GM21825 (cell line): ENCODE data around the gene TNFSF13.

Experiments used
- ATAC-seq: cut with Tn5 transposase; IDR thresholded peaks from one replicate; pipeline ENCODE4 v1.9.1; 2021; ENCODE audit warnings: mild to moderate bottlenecking, moderate library complexity; ENCODE audit not compliant: unreplicated experiment

The TNFSF13 gene

DNA sequence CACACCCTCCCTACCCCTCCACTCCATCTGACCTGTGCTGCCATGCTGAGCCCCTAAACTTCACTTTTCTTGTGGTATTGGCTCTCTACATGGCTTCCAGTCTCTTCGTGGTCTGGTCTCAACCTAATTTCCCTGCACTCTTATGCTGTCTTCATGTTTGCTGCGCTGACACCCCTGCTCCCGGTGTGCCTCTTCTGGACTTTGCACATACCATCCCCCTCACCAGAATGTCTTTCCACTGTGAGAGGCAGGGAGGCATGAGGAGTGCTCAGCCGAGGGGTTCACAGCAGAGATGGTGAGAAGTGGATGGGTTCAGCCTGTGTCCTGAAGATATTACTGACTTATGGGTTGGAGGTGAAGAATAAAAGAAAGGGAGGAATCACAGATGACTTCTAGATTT lies 7.2 kb upstream of the TNFSF13 start:
- ATAC-seq, result no peak

DNA sequence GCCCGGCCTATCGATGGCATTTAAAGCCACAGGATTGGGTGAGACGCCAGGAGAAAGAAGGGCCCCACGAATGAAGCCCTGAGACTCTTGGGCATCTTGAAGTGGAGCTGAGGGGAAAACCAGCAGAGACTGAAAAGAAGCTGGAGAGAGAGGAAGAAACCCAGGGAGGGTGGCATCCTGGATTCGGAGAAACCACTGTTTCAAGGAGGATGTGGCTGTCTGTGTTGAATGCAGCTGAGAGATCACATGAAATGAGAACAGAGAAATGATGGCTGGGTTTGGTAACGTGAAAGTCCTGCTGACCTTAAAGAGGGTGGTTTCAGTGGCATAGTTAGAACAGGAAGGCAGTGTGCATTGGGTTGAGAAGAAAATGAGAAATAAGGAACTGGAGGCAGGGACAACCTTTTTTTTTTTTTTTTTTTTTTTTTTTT lies 5.9 kb upstream of the TNFSF13 start:
- ATAC-seq, result peak; percentile 61

DNA sequence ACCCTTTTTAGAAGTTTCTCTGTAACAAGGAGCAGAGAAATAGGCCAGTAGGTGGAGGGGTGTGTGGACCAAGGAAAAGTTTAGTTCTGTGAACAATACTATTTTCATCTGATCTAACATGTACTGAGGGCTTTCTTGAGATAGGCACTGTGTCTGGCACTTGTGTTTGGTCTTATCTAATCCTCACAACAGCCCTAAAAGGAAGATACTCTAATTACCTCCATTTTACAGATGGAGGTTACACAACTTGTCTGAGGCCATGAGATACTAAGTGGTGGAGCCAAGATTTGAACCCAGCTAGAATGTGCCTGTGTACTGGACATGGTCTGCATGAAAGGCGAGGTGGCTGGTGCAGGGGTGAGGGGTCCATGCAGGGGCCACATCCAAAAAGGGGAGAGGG lies 5.2 kb upstream of the TNFSF13 start:
- ATAC-seq, result no peak

DNA sequence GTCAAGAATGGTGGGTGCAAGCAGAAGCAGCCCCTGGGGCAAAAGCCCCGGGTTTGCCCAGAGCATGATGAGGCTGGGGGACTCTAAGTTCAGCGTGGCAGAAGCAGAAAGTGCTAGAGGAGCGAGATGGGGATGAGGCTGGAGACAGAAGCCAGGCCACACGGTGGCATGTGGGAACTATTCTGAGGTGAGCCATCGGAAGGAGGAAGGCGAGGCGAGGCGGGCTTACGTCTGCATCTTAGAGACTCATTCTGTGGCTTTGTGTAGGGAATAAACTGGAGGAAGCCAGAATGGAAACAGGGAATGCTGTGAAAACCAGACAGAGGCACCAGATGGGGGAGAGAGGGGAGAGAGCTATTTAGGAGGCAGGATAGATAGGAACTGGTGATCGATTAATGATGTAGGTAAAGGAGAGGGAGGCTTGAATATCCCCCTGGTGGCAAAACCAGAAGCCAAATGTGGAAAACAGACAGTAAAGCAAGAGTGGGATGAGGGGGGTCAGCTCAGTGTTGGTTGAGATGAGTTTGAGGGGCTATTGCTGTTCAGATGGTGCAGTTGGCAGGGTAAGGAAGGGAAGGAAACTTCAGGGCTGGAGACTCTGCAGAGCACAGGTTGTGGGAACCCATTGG lies 3.1 kb upstream of the TNFSF13 start:
- no peak for ATAC-seq

DNA sequence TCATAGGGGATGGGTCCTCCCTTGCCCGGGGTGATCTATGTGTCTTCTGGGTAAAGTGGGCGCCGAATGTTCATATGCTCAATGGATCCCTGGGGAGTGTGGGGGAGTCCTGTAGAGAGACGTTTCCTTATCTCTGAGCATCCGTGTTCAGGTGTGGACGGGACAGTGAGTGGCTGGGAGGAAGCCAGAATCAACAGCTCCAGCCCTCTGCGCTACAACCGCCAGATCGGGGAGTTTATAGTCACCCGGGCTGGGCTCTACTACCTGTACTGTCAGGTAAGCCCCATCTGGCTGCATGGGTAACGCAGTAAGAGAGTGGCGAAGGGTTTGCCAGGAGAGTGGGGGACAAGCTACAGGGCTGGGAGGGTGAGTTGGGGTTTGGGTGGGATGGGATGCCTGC lies 1.9 kb upstream of the TNFSF13 start:
- ATAC-seq, result no peak

DNA sequence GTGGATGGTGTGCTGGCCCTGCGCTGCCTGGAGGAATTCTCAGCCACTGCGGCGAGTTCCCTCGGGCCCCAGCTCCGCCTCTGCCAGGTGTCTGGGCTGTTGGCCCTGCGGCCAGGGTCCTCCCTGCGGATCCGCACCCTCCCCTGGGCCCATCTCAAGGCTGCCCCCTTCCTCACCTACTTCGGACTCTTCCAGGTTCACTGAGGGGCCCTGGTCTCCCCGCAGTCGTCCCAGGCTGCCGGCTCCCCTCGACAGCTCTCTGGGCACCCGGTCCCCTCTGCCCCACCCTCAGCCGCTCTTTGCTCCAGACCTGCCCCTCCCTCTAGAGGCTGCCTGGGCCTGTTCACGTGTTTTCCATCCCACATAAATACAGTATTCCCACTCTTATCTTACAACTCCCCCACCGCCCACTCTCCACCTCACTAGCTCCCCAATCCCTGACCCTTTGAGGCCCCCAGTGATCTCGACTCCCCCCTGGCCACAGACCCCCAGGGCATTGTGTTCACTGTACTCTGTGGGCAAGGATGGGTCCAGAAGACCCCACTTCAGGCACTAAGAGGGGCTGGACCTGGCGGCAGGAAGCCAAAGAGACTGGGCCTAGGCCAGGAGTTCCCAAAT lies 1.3 kb upstream of the TNFSF13 start:
- no peak for ATAC-seq

DNA sequence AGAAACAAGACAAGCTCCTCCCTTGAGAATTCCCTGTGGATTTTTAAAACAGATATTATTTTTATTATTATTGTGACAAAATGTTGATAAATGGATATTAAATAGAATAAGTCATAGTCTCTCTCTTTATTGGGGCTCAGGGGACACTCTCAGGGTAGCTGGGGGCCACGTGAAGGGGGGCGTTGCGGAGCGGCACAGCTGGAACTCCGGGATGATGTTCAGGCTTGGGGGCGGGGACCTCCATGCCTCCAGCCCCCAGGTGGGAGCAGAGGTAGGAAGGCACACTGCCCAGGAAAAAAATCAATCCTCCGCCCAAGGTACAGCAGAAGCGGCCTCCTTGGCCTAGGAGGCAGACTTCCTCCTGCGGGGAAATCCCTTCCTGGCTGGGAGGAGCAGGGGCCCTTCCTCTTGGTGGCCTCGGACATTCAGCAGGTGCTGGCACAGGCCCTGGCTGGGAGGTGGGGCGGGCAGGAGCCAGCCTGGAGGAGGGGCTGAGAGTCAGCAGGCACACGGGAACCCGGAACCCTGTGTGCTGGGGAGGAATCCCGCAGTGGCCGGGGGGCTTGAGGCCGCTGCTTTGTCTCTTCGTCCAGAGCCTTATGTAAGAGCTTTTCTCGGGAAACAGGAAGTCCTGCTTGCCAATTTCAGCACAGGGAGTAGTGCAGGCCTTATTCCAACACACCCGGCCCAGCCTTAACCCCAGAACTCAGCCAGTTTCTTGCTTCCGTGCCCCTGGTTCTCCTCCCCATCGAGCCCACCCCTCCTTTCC lies 591 bp upstream of the TNFSF13 start:
- no peak for ATAC-seq

DNA sequence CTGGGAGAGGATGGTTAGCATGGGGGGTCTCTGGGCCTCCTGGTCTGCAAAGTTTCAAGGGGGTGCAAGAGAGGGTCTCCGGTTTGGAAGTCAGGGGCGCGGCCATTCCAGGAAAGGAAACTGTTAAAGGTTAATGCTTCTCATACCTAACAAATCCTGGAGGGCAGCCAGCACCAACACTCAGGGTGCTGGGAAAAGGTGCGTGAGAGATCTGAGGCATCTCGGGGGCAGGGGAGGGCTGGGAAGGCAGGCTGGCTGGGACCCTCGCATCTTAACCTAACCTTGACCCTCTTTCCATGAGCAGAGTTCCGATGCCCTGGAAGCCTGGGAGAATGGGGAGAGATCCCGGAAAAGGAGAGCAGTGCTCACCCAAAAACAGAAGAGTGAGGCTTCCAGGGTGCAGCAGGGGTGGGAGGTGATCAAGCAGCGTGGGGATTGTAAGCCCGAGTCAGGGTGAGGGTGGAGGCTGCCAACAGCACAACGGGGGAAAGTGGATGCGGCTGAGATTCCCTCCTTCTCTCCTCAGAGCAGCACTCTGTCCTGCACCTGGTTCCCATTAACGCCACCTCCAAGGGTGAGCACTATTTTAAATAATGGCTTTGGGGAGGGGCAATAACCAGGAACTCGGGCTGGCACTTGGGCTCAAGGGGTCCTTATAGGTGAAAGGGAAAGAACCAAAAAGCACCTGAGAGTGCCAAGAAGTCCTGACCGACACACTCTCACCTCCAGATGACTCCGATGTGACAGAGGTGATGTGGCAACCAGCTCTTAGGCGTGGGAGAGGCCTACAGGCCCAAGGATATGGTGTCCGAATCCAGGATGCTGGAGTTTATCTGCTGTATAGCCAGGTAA lies 996 bp downstream of the TNFSF13 start:
- no peak for ATAC-seq

DNA sequence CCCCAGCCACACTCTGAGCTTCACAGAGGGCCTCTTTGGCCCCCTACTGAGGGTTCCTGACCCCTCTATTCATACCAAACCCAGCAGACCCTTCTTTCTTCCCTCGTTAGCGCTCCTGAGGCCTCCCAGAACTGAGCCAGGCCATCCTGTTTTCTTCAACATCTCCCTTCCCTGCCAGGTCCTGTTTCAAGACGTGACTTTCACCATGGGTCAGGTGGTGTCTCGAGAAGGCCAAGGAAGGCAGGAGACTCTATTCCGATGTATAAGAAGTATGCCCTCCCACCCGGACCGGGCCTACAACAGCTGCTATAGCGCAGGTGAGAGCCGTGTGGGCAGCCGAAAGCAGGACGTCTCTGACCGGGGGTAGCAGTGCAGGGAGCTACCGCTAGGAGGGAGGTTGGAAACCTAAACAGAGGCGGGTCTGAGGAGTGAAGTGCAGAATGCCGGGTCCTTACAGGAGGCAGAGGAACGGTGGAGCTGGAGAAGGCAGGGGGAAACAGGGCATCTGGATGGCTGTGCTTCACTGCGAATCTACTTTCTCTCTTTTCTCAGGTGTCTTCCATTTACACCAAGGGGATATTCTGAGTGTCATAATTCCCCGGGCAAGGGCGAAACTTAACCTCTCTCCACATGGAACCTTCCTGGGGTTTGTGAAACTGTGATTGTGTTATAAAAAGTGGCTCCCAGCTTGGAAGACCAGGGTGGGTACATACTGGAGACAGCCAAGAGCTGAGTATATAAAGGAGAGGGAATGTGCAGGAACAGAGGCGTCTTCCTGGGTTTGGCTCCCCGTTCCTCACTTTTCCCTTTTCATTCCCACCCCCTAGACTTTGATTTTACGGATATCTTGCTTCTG lies 1.9 kb downstream of the TNFSF13 start:
- no peak for ATAC-seq

DNA sequence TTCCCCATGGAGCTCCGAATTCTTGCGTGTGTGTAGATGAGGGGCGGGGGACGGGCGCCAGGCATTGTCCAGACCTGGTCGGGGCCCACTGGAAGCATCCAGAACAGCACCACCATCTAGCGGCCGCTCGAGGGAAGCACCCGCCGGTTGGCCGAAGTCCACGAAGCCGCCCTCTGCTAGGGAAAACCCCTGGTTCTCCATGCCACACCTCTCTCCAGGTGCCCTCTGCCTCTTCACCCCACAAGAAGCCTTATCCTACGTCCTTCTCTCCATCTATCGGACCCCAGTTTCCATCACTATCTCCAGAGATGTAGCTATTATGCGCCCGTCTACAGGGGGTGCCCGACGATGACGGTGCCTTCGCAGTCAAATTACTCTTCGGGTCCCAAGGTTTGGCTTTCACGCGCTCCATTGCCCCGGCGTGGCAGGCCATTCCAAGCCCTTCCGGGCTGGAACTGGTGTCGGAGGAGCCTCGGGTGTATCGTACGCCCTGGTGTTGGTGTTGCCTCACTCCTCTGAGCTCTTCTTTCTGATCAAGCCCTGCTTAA lies 2.6 kb downstream of the TNFSF13 start:
- peak; percentile 45 for ATAC-seq

DNA sequence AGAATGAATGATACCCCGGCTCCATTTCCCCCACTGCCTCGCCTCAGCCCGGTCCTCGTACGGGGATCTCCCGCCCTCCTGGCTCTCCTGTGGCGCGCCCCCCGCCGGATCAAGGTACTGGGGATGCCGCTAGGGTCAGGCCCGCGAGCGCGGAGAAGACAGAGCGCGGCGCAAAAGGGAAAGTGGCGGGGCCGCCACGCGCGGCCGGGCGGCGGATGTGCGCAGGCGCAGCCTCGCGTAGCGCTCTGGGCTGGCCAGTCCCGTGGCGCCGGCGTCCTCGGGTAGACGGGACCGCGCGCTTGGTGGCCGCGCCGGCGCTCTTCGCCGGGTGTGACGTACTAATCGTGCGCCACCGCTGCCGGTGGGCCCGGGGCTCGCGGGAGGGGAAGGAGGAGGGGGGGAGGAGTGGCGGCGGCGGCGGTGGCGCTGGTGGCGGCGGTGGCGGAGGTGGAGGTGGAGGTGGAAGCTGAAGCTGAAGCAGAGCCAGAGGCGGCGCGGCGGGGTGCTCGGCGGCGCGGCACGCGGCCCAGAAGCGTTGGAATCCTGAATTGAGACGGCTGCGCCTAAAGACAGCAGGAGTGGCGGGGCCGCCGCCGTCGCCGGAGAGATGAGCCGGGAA lies 3.1 kb downstream of the TNFSF13 start, which contains the start of gene SENP3:
Gene SENP3 (plus strand): TSS at position 331 of the 619 bp plus-strand sequence. CDS start 1,158 bp downstream, outside the sequence.
- ATAC-seq, result peak; percentile 41

DNA sequence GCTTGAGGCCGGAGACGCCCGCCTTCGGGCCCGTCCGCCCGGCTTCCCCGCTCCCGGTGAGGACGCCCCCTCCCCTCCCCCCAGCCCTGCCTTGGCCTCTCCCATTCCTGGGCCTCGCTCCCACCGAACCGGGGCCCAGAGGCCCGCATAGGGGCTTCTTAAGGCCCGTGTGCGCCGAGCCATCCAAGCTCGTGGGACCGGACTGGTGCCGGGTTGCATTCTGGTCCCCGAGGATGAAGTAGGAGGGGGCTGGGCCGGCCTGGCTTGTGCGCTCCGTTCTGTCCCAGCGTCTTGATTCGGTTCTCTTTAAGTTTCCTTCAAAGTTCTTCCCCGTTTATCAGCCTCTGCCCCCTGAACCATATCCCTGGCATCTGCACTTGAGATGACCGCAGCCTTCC lies 3.7 kb downstream of the TNFSF13 start:
- ATAC-seq, result no peak

DNA sequence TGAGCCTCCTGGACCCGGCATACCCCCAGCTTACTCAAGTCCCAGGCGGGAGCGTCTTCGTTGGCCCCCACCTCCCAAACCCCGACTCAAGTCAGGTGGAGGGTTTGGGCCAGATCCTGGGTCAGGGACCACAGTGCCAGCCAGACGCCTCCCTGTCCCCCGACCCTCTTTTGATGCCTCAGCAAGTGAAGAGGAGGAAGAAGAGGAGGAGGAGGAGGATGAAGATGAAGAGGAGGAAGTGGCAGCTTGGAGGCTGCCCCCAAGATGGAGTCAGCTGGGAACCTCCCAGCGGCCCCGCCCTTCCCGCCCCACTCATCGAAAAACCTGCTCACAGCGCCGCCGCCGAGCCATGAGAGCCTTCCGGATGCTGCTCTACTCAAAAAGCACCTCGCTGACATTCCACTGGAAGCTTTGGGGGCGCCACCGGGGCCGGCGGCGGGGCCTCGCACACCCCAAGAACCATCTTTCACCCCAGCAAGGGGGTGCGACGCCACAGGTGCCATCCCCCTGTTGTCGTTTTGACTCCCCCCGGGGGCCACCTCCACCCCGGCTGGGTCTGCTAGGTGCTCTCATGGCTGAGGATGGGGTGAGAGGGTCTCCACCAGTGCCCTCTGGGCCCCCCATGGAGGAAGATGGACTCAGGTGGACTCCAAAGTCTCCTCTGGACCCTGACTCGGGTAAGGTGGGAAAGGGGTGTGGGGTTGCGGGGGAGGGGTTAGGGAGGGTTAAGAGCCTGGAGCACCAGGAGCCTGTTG lies 4.7 kb downstream of the TNFSF13 start:
- no peak for ATAC-seq

DNA sequence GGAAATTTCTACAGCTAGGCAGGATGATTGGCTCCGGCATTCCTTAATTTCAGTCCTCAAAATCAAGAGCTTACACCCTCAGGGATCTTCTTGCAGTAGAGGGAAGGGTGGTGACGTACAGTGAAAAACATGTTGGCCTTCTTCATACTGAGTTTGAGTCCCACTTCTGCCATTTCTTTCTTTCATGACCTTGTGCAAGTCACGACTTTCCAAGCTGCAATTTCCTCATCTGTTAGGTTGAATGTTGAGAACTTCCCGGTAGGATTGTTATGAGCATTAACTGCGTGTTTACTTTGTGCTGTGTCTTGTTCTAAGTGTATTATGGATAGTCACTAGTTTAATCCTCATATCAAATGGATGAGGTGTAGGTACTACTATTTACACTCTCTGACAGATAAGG lies 11.0 kb downstream of the TNFSF13 start:
- ATAC-seq, result no peak

DNA sequence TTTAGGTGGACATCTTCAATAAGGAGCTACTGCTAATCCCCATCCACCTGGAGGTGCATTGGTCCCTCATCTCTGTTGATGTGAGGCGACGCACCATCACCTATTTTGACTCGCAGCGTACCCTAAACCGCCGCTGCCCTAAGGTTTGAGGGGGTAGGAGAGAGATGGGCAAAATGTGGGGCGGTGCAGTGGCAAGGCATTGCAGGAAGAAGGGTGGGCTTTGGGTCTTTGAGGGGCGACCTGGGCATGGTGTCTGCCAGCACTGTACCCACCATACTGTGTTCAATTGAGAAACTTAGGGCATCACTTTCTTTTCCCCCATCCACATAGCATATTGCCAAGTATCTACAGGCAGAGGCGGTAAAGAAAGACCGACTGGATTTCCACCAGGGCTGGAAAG lies 11.8 kb downstream of the TNFSF13 start:
- no peak for ATAC-seq

DNA sequence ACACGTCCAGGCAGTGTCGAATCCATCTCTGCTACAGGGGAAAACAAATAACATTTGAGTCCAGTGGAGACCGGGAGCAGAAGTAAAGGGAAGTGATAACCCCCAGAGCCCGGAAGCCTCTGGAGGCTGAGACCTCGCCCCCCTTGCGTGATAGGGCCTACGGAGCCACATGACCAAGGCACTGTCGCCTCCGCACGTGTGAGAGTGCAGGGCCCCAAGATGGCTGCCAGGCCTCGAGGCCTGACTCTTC lies 13.7 kb downstream of the TNFSF13 start:
- ATAC-seq, result peak; percentile 83

DNA sequence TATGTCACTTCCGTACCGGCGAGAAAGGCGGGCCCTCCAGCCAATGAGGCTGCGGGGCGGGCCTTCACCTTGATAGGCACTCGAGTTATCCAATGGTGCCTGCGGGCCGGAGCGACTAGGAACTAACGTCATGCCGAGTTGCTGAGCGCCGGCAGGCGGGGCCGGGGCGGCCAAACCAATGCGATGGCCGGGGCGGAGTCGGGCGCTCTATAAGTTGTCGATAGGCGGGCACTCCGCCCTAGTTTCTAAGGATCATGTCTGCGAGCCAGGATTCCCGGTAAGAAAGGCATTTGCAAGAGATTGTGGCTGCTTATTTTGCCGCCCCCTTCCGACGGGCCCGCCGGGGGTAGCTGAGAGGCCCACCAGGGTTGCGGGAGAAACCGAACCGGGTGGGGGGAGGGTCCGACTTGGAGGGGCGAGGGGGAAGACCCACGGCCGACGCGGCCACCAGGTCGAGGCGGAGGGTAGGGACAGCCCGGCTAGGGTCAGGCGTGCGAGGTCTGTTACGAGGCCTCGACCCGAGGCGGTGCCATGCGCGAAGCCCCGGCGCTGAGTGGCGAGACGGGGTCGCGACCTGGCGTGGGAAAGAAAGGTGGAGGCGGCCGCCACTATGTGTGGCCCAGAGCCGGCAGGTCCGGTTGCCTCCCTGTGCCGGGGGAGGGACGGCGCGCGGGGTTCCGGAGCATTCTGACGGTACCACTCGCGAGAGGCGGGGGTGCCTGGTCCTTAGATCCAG lies 14.2 kb downstream of the TNFSF13 start:
- peak; percentile 4 for ATAC-seq

DNA sequence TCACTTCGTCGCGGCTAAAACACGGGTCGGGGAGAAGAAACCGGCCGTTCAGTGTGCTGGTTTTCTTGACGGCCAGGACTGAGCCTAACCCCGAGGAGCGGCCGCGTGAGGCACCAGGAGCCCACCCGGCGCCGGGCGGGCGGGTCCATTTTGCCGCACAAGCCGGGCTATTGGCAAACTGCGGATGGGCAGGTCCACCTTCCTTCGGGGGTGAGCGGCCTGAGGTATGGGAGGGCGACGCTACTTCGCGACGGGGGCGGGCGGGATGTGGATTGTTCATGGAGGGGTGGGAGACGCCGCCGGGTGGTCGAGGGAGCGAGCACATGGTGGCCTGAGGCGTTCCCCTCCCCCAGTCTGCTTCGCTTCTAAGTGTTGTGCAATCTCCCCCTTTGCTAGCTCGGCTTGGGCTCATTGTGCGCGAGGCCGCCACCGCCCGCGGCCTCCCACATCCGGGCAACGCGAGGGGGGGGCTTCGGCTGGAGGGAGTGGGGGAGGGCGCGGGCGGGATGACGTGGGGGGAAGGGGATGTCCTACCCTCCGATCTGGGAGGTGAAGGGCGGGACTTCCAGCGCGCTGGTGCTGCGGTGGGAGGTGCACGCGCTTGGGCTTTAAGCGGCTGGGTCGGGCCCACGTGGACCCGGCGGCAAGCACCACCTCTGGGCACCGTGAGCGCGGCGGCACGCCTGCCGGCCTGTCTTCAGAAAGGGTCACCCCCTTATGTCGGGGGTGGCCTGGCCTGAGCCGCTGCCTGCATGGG lies 15.0 kb downstream of the TNFSF13 start:
- no peak for ATAC-seq
